HEK293 (cell line): ENCODE data around the gene TBL1Y.

Experiments used
- CTCF ChIA-PET: fragments of 350-600 bp; formaldehyde crosslinking; extraction: SDS; loops from one replicate; lab custom pipeline; 2021; ENCODE audit warnings: antibody characterized with exemption; lab: Yijun Ruan, JAX
- POLR2A ChIA-PET: fragments of 300-600 bp; formaldehyde crosslinking; extraction: SDS; loops from one replicate; lab custom pipeline; 2020; ENCODE audit warnings: antibody characterized with exemption, inconsistent platforms; lab: Yijun Ruan, JAX
- H3K27ac ChIP-seq: fragments of 200-500 bp; sonication (Bioruptor generic); 2 replicates; pipeline ENCODE4 v1.5.1; 2014; ENCODE audit warnings: low read depth, low read length, control low read depth, inconsistent platforms; ENCODE audit errors: extremely low read depth
- H3K36me3 ChIP-seq, 2 experiments: fragments of 200-500 bp in 1 of 2; sonication (Bioruptor generic) in 1 of 2; 1 replicate in 1 of 2; 2 replicates in 1 of 2; pipeline ENCODE4 v1.5.1; 2014 to 2017; ENCODE audit warnings: inconsistent platforms in 2 of 2, low read length in 2 of 2; ENCODE audit not compliant: control insufficient read depth in 2 of 2, insufficient read depth in 1 of 2
- H3K4me1 ChIP-seq: fragments of 200-500 bp; sonication (Bioruptor generic); 2 replicates; pipeline ENCODE4 v1.5.1; 2014; ENCODE audit warnings: mild to moderate bottlenecking, low read length, inconsistent platforms; ENCODE audit not compliant: control insufficient read depth, insufficient read depth
- H3K4me3 ChIP-seq: 2 replicates; pipeline ENCODE4 v1.5.1; 2011; ENCODE audit warnings: low read depth, mild to moderate bottlenecking, control low read depth, low read length, moderate library complexity
- H3K9me3 ChIP-seq: fragments of 200-500 bp; sonication (Bioruptor generic); 2 replicates; pipeline ENCODE4 v1.5.1; 2014; ENCODE audit warnings: low read depth, low read length, inconsistent platforms; ENCODE audit not compliant: control insufficient read depth, insufficient read depth
- BCL6B ChIP-seq: fragments of 450-650 bp; formaldehyde crosslinking; IDR thresholded peaks from 2 replicates; pipeline ENCODE4 v1.5.1; 2017; ENCODE audit warnings: missing biosample characterization, missing genetic modification characterization
- ELK4 ChIP-seq: IDR thresholded peaks from 2 replicates; pipeline ENCODE4 v1.6.1; 2011; ENCODE audit warnings: mild to moderate bottlenecking, low read depth, low read length, borderline replicate concordance
- GLI4 ChIP-seq: fragments of 450-650 bp; formaldehyde crosslinking; IDR thresholded peaks from 2 replicates; pipeline ENCODE4 v1.5.1; 2016; ENCODE audit warnings: missing biosample characterization, missing genetic modification characterization
- KLF9 ChIP-seq: fragments of 450-650 bp; formaldehyde crosslinking; IDR thresholded peaks from 2 replicates; pipeline ENCODE4 v1.5.1; 2016; ENCODE audit warnings: missing biosample characterization, missing genetic modification characterization, low read depth
- PRDM6 ChIP-seq: fragments of 450-650 bp; formaldehyde crosslinking; IDR thresholded peaks from 2 replicates; pipeline ENCODE4 v1.5.1; 2017; ENCODE audit warnings: missing biosample characterization, missing genetic modification characterization
- REPIN1 ChIP-seq: fragments of 450-650 bp; formaldehyde crosslinking; IDR thresholded peaks from 2 replicates; pipeline ENCODE4 v1.5.1; 2017; ENCODE audit warnings: missing biosample characterization, missing genetic modification characterization, low read depth
- SCRT1 ChIP-seq: fragments of 450-650 bp; formaldehyde crosslinking; IDR thresholded peaks from 2 replicates; pipeline ENCODE4 v1.5.1; 2016; ENCODE audit warnings: missing biosample characterization, missing genetic modification characterization, borderline replicate concordance
- SP7 ChIP-seq: fragments of 450-650 bp; formaldehyde crosslinking; IDR thresholded peaks from 2 replicates; pipeline ENCODE4 v1.5.1; 2016; ENCODE audit warnings: missing biosample characterization, missing genetic modification characterization
- ZNF140 ChIP-seq: fragments of 450-650 bp; formaldehyde crosslinking; IDR thresholded peaks from 2 replicates; pipeline ENCODE4 v1.5.1; 2016; ENCODE audit warnings: missing biosample characterization, missing genetic modification characterization
- ZNF214 ChIP-seq: fragments of 450-650 bp; formaldehyde crosslinking; IDR thresholded peaks from 2 replicates; pipeline ENCODE4 v1.5.1; 2017; ENCODE audit warnings: missing biosample characterization, mild to moderate bottlenecking, missing genetic modification characterization, borderline replicate concordance
- ZNF416 ChIP-seq: fragments of 450-650 bp; formaldehyde crosslinking; IDR thresholded peaks from 2 replicates; pipeline ENCODE4 v1.5.1; 2016; ENCODE audit warnings: missing biosample characterization, missing genetic modification characterization
- ZNF48 ChIP-seq: fragments of 450-650 bp; formaldehyde crosslinking; IDR thresholded peaks from 2 replicates; pipeline ENCODE4 v1.5.1; 2016; ENCODE audit warnings: missing biosample characterization, missing genetic modification characterization
- ZNF488 ChIP-seq: fragments of 450-650 bp; formaldehyde crosslinking; IDR thresholded peaks from 2 replicates; pipeline ENCODE4 v1.5.1; 2016; ENCODE audit warnings: missing biosample characterization, missing genetic modification characterization
- ZNF548 ChIP-seq: fragments of 450-650 bp; formaldehyde crosslinking; IDR thresholded peaks from 2 replicates; pipeline ENCODE4 v1.5.1; 2016; ENCODE audit warnings: missing biosample characterization, missing genetic modification characterization
- ZNF561 ChIP-seq: fragments of 450-650 bp; IDR thresholded peaks from 2 replicates; pipeline ENCODE4 v1.5.1; 2018; ENCODE audit warnings: missing biosample characterization, missing genetic modification characterization, borderline replicate concordance
- ZNF585B ChIP-seq: fragments of 450-650 bp; formaldehyde crosslinking; IDR thresholded peaks from 2 replicates; pipeline ENCODE4 v1.5.1; 2016; ENCODE audit warnings: missing biosample characterization, missing genetic modification characterization
- ZNF670 ChIP-seq: fragments of 450-650 bp; formaldehyde crosslinking; IDR thresholded peaks from 2 replicates; pipeline ENCODE4 v1.5.1; 2016; ENCODE audit warnings: missing biosample characterization, missing genetic modification characterization, low read depth
- ZNF677 ChIP-seq: fragments of 450-650 bp; IDR thresholded peaks from 2 replicates; pipeline ENCODE4 v1.5.0; 2018; ENCODE audit warnings: missing biosample characterization, mild to moderate bottlenecking, missing genetic modification characterization, moderate library complexity

The TBL1Y gene

GRCh38 chrY:7007911-7008310 lies 97.4 kb downstream of the TBL1Y start:
- H3K4me1 ChIP-seq = no peaks in the 10 kb centered on the region
- H3K9me3 ChIP-seq = no peaks in the 10 kb centered on the region
- H3K27ac ChIP-seq = no peak overlapping the region
- no peaks in the 10 kb centered on the region for H3K36me3 ChIP-seq
- ChIA-PET CTCF (no interaction called here), POLR2A (no interaction called here)
- TF ChIP-seq ZNF214 (no peak), ZNF585B (no peak), REPIN1 (no peak), ZNF140 (tag by site-specific recombination) (no peak), ZNF416 (no peak), GLI4 (tag by site-specific recombination) (no peak), SCRT1 (tag by site-specific recombination) (no peak), BCL6B (tag by site-specific recombination) (no peak)
- no peak overlapping the region for H3K4me3 ChIP-seq

- POLR2A ChIA-PET = no interaction called here
Observed at GRCh38 chrY:7008578-7009355, 98.3 kb downstream of the TBL1Y start.

GRCh38 chrY:7013051-7013450 lies 102.6 kb downstream of the TBL1Y start:
- POLR2A ChIA-PET = no interaction called here

More at GRCh38 chrY:7008578-7009355, 98.3 kb downstream of the TBL1Y start:
- no peak overlapping the region for H3K27ac ChIP-seq
- H3K4me3 ChIP-seq = no peak overlapping the region
- CTCF ChIA-PET = no interaction called here
- no peaks in the 10 kb centered on the region for H3K9me3 ChIP-seq
- no peaks in the 10 kb centered on the region for H3K4me1 ChIP-seq
- no peaks in the 10 kb centered on the region for H3K36me3 ChIP-seq
- no peak for TF ChIP-seq ZNF488 (tag by site-specific recombination)
- TF ChIP-seq ELK4 = no peak
- TF ChIP-seq SP7 = no peak
- TF ChIP-seq KLF9 = no peak
- no peak for TF ChIP-seq ZNF561 (tag by site-specific recombination)
- no peak for TF ChIP-seq ZNF548 (tag by site-specific recombination)
- TF ChIP-seq ZNF48 (tag by site-specific recombination) = no peak
- no peak for TF ChIP-seq ZNF677

More at GRCh38 chrY:7013051-7013450, 102.6 kb downstream of the TBL1Y start:
- H3K36me3 ChIP-seq = no peaks in the 10 kb centered on the region
- no peak overlapping the region for H3K27ac ChIP-seq
- no peak for TF ChIP-seq PRDM6
- TF ChIP-seq ZNF670 (tag by site-specific recombination) = no peak
- CTCF ChIA-PET = no interaction called here
- H3K9me3 ChIP-seq = no peaks in the 10 kb centered on the region
- no peaks in the 10 kb centered on the region for H3K4me1 ChIP-seq
- H3K4me3 ChIP-seq = no peak overlapping the region
